Activated T-cell treated with anti-CD3 and anti-CD28 coated beads, Interleukin-2, amount 50 U/mL, for 4 hours (primary cell): ENCODE measurements around the gene CCDC187. TPM values are rescaled to one million over a fixed set of nuclear protein-coding genes. Genes with fewer than 3 reads are reported as not detected.

Experiments used
- ATAC-seq, 2 donors: fragments of 200-7000 bp; cut with Tn5 transposase; one replicate each; pipeline ENCODE4 v1.10.0; 2021
- DNase-seq: peaks from one replicate; pipeline ENCODE4 v3.0.0-alpha.2; 2020
- H3K27me3 Mint-ChIP-seq: one replicate; pipeline ENCODE4 v1.8.0; 2021; ENCODE audit warnings: low read depth, mixed read lengths
- H3K36me3 Mint-ChIP-seq: one replicate; pipeline ENCODE4 v1.8.0; 2022; ENCODE audit warnings: mixed read lengths; ENCODE audit not compliant: insufficient read depth
- H3K4me1 Mint-ChIP-seq: one replicate; pipeline ENCODE4 v1.8.0; 2021; ENCODE audit warnings: low read depth, mixed read lengths
- H3K4me3 Mint-ChIP-seq: one replicate; pipeline ENCODE4 v1.8.0; 2021; ENCODE audit warnings: mild to moderate bottlenecking, moderate library complexity, mixed read lengths
- H3K9me3 Mint-ChIP-seq: one replicate; pipeline ENCODE4 v1.8.0; 2021; ENCODE audit warnings: mixed read lengths
- total RNA-seq, 3 donors: library from RNA; stranded (reverse); gene quantifications; one replicate each; pipeline ENCODE4 v1.2.1, GENCODE V29; 2021

Gene CCDC187
- total RNA-seq, 3 donors from 2014 or later: 0.11 TPM; not detected in 2

GRCh38 chr9:136202454-136203407 lies 101.2 kb downstream of the CCDC187 start:
- peaks cover 10% of the 10 kb centered on the region for H3K36me3 Mint-ChIP-seq
- no peak overlapping the region for H3K4me3 Mint-ChIP-seq
- peaks cover 1% of the 10 kb centered on the region for H3K4me1 Mint-ChIP-seq
- no peaks in the 10 kb centered on the region for H3K9me3 Mint-ChIP-seq
- H3K27me3 Mint-ChIP-seq: peaks cover 47% of the 10 kb centered on the region
- DNase-seq (no peak), ATAC-seq (no peak)

GRCh38 chr9:136201609-136202453 lies 102.1 kb downstream of the CCDC187 start:
- H3K9me3 Mint-ChIP-seq: no peaks in the 10 kb centered on the region
- ATAC-seq: no peak
- peaks cover 4% of the 10 kb centered on the region for H3K36me3 Mint-ChIP-seq
- H3K27me3 Mint-ChIP-seq: peaks cover 51% of the 10 kb centered on the region
- peaks cover 3% of the 10 kb centered on the region for H3K4me1 Mint-ChIP-seq
- DNase-seq: no peak
- H3K4me3 Mint-ChIP-seq: no peak overlapping the region

- no peak overlapping the region for H3K4me3 Mint-ChIP-seq
- ATAC-seq: no peak
- peaks cover 3% of the 10 kb centered on the region for H3K36me3 Mint-ChIP-seq
- DNase-seq: no peak
- peaks cover 5% of the 10 kb centered on the region for H3K4me1 Mint-ChIP-seq
- peaks cover 58% of the 10 kb centered on the region for H3K27me3 Mint-ChIP-seq
- H3K9me3 Mint-ChIP-seq: no peaks in the 10 kb centered on the region
Observed at GRCh38 chr9:136201174-136201573, 102.7 kb downstream of the CCDC187 start.

- H3K9me3 Mint-ChIP-seq: no peaks in the 10 kb centered on the region
- H3K36me3 Mint-ChIP-seq: no peaks in the 10 kb centered on the region
- peaks cover 5% of the 10 kb centered on the region for H3K4me1 Mint-ChIP-seq
- ATAC-seq: no peak
- no peak for DNase-seq
- peaks cover 60% of the 10 kb centered on the region for H3K27me3 Mint-ChIP-seq
- H3K4me3 Mint-ChIP-seq: no peak overlapping the region
Observed at GRCh38 chr9:136200424-136200823, 103.5 kb downstream of the CCDC187 start.

Other genes starting within 250 kb of the CCDC187 start
- 1 to 10 TPM; 5.9 to 6.2 (median 6.0) TPM for gene NACC2, start 208.8 kb downstream of the CCDC187 start, total RNA-seq
- 10 to 100 TPM; 46.3 to 47.4 (median 46.5) TPM for gene TMEM250, start 185.2 kb downstream of the CCDC187 start, total RNA-seq
- gene LHX3, start 99.0 kb downstream of the CCDC187 start, total RNA-seq: under 1 TPM in 2 of 3 donors, not detected in 1; 0.08 to 0.11 TPM
- 10 to 100 TPM; 26.9 to 30.3 (median 27.5) TPM for gene QSOX2, start 58.3 kb downstream of the CCDC187 start, total RNA-seq
- 10 to 100 TPM; 12.8 to 13.6 (median 13.4) TPM for gene GPSM1, start 23.4 kb upstream of the CCDC187 start, total RNA-seq
- gene DNLZ, start 59.6 kb upstream of the CCDC187 start, total RNA-seq: 10 to 100 TPM; 75.5 to 82.7 (median 75.5) TPM
- gene CARD9, start 69.6 kb upstream of the CCDC187 start, total RNA-seq: 1 to 10 TPM; 1.4 to 3.4 (median 2.4) TPM
- 10 to 100 TPM; 43.7 to 48.0 (median 44.5) TPM for gene SNAPC4, start 96.1 kb upstream of the CCDC187 start, total RNA-seq
- 10 to 100 TPM; 52.8 to 65.0 (median 59.9) TPM for gene ENTR1, start 106.5 kb upstream of the CCDC187 start, total RNA-seq
- 10 to 100 TPM; 85.8 to 95.5 (median 94.7) TPM for gene PMPCA, start 106.6 kb upstream of the CCDC187 start, total RNA-seq
- gene INPP5E, start 135.8 kb upstream of the CCDC187 start, total RNA-seq: 10 to 100 TPM; 20.7 to 25.2 (median 22.5) TPM
- 10 to 100 TPM; 76.6 to 84.0 (median 78.9) TPM for gene SEC16A, start 178.9 kb upstream of the CCDC187 start, total RNA-seq
- gene NOTCH1, start 242.0 kb upstream of the CCDC187 start, total RNA-seq: 100 to 1,000 TPM; 124 to 128 (median 125) TPM